ENCODE data around the gene POU2F1.

The POU2F1 gene

GRCh38 chr1:167289075-167289442 is 68.4 kb downstream of the POU2F1 start:
- no peaks in the 10 kb centered on the region for H3K27me3 ChIP-seq
- no peaks in the 10 kb centered on the region for H3K9me3 ChIP-seq
- no peaks in the 10 kb centered on the region for H3K36me3 ChIP-seq
- H3K27ac ChIP-seq = no peak overlapping the region
- peaks cover 5 to 12% of the 10 kb centered on the region in 2 experiments for H3K4me1 ChIP-seq (ENCODE audit: control insufficient read depth in 1 of 2, insufficient read depth in 1 of 2, low read depth in 1 of 2, low read length in 1 of 2)
- TF ChIP-seq, protein P1, sequence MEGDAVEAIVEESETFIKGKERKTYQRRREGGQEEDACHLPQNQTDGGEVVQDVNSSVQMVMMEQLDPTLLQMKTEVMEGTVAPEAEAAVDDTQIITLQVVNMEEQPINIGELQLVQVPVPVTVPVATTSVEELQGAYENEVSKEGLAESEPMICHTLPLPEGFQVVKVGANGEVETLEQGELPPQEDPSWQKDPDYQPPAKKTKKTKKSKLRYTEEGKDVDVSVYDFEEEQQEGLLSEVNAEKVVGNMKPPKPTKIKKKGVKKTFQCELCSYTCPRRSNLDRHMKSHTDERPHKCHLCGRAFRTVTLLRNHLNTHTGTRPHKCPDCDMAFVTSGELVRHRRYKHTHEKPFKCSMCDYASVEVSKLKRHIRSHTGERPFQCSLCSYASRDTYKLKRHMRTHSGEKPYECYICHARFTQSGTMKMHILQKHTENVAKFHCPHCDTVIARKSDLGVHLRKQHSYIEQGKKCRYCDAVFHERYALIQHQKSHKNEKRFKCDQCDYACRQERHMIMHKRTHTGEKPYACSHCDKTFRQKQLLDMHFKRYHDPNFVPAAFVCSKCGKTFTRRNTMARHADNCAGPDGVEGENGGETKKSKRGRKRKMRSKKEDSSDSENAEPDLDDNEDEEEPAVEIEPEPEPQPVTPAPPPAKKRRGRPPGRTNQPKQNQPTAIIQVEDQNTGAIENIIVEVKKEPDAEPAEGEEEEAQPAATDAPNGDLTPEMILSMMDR (IDR thresholded peaks at IDR 0.05) = no peak
- no peak overlapping the region for H3K4me3 ChIP-seq (ENCODE audit: low read depth in 1 of 2, low read length in 1 of 2)

GRCh38 chr1:167289966-167290365 is 69.3 kb downstream of the POU2F1 start:
- no peaks in the 10 kb centered on the region for H3K36me3 ChIP-seq
- no peaks in the 10 kb centered on the region for H3K27me3 ChIP-seq
- peaks cover 5 to 12% of the 10 kb centered on the region in 2 experiments for H3K4me1 ChIP-seq (ENCODE audit: control insufficient read depth in 1 of 2, insufficient read depth in 1 of 2, low read depth in 1 of 2, low read length in 1 of 2)
- H3K4me3 ChIP-seq (ENCODE audit: low read depth in 1 of 2, low read length in 1 of 2) = no peak overlapping the region
- TF ChIP-seq, protein P1 (IDR thresholded peaks at IDR 0.05) = no peak
- H3K27ac ChIP-seq = no peak overlapping the region
- no peaks in the 10 kb centered on the region for H3K9me3 ChIP-seq

DNA sequence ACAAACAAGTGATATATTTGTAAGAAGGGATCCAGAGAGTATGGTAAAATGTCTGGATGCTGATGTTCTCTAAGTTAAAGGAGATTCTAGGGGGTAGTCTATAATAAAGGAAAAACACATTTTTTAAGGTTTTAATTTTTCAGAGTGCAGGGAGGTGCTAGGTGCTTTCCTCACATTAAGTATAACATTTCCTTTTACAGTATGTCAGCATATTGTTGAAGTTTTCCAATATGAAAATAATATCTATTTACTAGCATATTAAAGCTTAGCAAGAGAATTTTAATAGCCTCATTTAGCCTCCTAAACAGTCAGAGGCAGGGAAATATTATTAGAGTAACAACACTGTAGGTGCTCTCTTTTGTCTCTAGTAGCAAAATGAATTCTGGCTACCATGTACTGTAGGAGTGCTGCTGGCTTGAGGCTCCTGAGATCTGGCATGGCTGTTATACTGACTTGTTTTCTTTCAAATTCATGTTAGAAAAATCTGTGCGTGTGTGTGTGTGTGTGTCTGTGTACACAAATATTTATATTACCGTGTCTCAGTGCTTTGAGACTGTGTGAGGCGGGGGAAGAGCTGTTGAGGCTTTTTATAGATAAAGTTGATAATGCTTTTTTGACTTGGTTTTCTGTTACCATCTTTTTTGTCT is 71.0 kb downstream of the POU2F1 start:
- H3K27me3 ChIP-seq = no peaks in the 10 kb centered on the region
- peaks cover 7 to 21% of the 10 kb centered on the region in 2 experiments for H3K4me1 ChIP-seq (ENCODE audit: control insufficient read depth in 1 of 2, insufficient read depth in 1 of 2, low read depth in 1 of 2, low read length in 1 of 2)
- no peak overlapping the region for H3K4me3 ChIP-seq (ENCODE audit: low read depth in 1 of 2, low read length in 1 of 2)
- H3K36me3 ChIP-seq = no peaks in the 10 kb centered on the region
- no peak overlapping the region for H3K27ac ChIP-seq
- no peaks in the 10 kb centered on the region for H3K9me3 ChIP-seq
- TF ChIP-seq, protein P1 (IDR thresholded peaks at IDR 0.05) = no peak

GRCh38 chr1:167292216-167292615 is 71.5 kb downstream of the POU2F1 start:
- H3K36me3 ChIP-seq = no peaks in the 10 kb centered on the region
- no peaks in the 10 kb centered on the region for H3K9me3 ChIP-seq
- H3K27ac ChIP-seq = no peak overlapping the region
- H3K27me3 ChIP-seq = no peaks in the 10 kb centered on the region
- H3K4me3 ChIP-seq (ENCODE audit: low read depth in 1 of 2, low read length in 1 of 2) = no peak overlapping the region
- peaks cover 12 to 26% of the 10 kb centered on the region in 2 experiments for H3K4me1 ChIP-seq (ENCODE audit: control insufficient read depth in 1 of 2, insufficient read depth in 1 of 2, low read depth in 1 of 2, low read length in 1 of 2)
- TF ChIP-seq, protein P1 (IDR thresholded peaks at IDR 0.05) = no peak

DNA sequence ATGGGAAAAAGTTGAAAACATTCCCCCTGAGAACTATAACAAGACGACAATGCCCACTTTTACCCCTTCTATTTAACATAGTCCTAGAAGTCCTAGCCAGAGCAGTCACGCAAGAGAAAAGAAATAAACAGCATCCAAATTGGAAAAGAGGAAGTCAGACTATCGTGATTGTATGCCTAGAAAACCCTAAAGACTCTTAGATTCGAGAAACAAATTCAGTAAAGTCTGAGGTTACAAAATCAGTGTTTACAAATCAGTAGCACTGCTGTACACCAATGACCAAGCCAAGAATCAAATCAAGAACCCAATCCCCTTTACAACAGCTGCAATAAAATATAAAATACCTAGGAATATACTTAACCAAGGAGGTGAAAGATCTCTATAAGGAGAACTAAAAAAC is 72.4 kb downstream of the POU2F1 start:
- Histone ChIP-seq H3K27ac (peak overlapping the region; percentile 21), H3K4me3 (ENCODE audit: low read depth in 1 of 2, low read length in 1 of 2) (no peak overlapping the region), H3K9me3 (no peaks in the 10 kb centered on the region), H3K36me3 (no peaks in the 10 kb centered on the region), H3K4me1 (ENCODE audit: control insufficient read depth in 1 of 2, insufficient read depth in 1 of 2, low read depth in 1 of 2, low read length in 1 of 2) (peaks cover 20 to 35% of the 10 kb centered on the region in 2 experiments), H3K27me3 (no peaks in the 10 kb centered on the region)
- TF ChIP-seq, protein P1 (IDR thresholded peaks at IDR 0.05) = no peak

All from neutrophil (primary cell).